Duodenal mucosa (tissue), 2 donors: Measurements from ENCODE around the gene HES7.

ENCODE experiments used
- H3K27ac ChIP-seq: one replicate; pipeline ENCODE4 v1.7.0; 2013; ENCODE audit warnings: low read depth, low read length
- H3K27me3 ChIP-seq, 2 donors: one replicate each; pipeline ENCODE4 v1.7.0; 2013; ENCODE audit warnings: low read length in 2 of 2, control low read depth in 1 of 2; ENCODE audit not compliant: insufficient read depth in 2 of 2, control insufficient read depth in 1 of 2
- H3K36me3 ChIP-seq, 2 donors: one replicate each; pipeline ENCODE4 v1.7.0; 2013; ENCODE audit warnings: low read length in 2 of 2, control low read depth in 1 of 2; ENCODE audit not compliant: insufficient read depth in 2 of 2, control insufficient read depth in 1 of 2
- H3K4me1 ChIP-seq, 2 donors: one replicate each; pipeline ENCODE4 v1.7.0; 2013; ENCODE audit warnings: low read length in 2 of 2, control low read depth in 1 of 2; ENCODE audit not compliant: insufficient read depth in 2 of 2, control insufficient read depth in 1 of 2
- H3K4me3 ChIP-seq, 2 donors: one replicate each; pipeline ENCODE4 v1.7.0; 2013; ENCODE audit warnings: low read length in 2 of 2, low read depth in 1 of 2
- H3K9ac ChIP-seq, 2 donors: one replicate each; pipeline ENCODE4 v1.7.0; 2013; ENCODE audit warnings: low read length in 2 of 2, low read depth in 1 of 2
- H3K9me3 ChIP-seq, 2 donors: one replicate each; pipeline ENCODE4 v1.7.0; 2013; ENCODE audit warnings: low read length in 2 of 2, control low read depth in 1 of 2; ENCODE audit not compliant: control insufficient read depth in 1 of 2

Gene HES7

DNA sequence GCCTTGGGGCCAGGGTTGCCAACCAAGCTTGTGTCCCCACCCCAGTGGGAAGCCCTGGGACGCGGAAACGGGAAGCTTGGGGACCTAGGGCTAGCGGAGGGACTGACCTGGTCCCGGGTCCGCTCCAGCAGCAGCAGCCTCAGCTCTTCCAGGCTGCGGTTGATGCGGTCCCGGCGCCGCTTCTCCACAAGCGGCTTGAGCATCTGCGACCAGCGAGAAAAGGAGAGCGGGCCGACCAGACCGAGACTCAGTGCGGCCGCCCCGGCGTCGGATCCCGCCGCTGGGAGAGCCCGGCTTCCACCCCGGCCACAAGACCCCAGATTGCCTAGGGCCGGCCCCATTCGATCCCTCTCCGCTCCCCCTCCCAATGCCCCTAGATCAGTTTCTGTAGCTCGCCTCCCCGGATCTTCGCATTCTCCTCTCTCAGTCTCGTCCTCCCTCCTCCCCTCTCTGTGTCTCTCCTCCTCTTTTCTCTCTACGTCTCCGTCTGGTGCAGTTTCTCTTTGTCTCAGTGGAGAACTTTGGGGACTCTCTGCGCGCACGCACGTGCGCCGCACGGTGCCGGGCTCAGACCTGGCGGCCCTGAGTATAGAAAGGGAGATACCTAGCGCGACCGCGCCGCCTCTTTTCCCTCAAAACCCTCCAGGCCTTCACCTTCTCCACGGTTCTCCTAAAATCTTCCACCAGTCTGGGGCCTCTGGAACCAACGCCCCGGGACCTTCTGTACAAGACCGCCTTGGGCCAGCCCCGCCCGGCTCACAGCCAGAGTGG is 797 bp downstream of the HES7 start:
- Histone ChIP-seq H3K36me3 (no peaks in the 10 kb centered on the region), H3K4me1 (peaks cover 60 to 74% of the 10 kb centered on the region in 2 donors), H3K27me3 (peaks cover 35 to 38% of the 10 kb centered on the region in 2 donors), H3K27ac (no peak overlapping the region), H3K9me3 (no peaks in the 10 kb centered on the region), H3K9ac (peak overlapping the region in 1 of 2 donors; percentile 38), H3K4me3 (peak overlapping the region; percentile 66 to 67)

DNA sequence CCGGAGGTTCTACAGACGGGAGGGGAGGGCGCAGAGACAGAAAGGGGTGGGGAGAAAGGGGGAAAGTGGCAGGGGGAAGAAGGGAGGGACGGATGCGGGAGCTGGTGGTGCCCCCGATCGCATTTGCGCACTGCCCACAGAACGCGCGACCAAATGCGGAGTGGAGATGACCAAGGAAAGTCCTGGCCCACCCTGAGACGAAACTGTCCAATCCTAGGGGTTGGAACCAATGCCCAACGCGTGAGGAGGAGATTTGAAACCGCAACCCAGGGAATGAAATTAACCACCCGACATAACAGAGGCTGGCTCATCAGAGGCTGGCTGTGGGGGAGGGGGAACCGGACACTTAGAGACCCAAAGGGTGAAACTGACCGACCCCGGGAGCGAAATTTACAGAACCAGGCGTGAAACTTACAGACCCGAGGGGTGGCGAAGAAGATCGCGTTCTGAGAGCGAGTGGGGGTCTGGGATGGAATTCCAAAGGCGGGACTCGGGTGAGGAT is 1.4 kb downstream of the HES7 start:
- no peaks in the 10 kb centered on the region for H3K9me3 ChIP-seq
- no peaks in the 10 kb centered on the region for H3K36me3 ChIP-seq
- H3K27me3 ChIP-seq: peaks cover 39 to 42% of the 10 kb centered on the region in 2 donors
- peak overlapping the region; percentile 66 to 67 for H3K4me3 ChIP-seq
- peak overlapping the region; percentile 19 to 38 for H3K9ac ChIP-seq
- H3K27ac ChIP-seq: no peak overlapping the region
- H3K4me1 ChIP-seq: peaks cover 66 to 81% of the 10 kb centered on the region in 2 donors

- Histone ChIP-seq H3K27ac (no peak overlapping the region), H3K9me3 (no peaks in the 10 kb centered on the region), H3K4me3 (peak overlapping the region; percentile 66 to 67), H3K4me1 (peaks cover 64 to 79% of the 10 kb centered on the region in 2 donors), H3K9ac (peak overlapping the region in 1 of 2 donors; percentile 19), H3K36me3 (no peaks in the 10 kb centered on the region), H3K27me3 (peaks cover 44 to 46% of the 10 kb centered on the region in 2 donors)
Observed at GRCh38 chr17:8121681-8122421, 2.1 kb downstream of the HES7 start.

GRCh38 chr17:8121407-8121680 is 2.6 kb downstream of the HES7 start:
- Histone ChIP-seq H3K9me3 (no peaks in the 10 kb centered on the region), H3K9ac (peak overlapping the region; percentile 4 to 46), H3K36me3 (no peaks in the 10 kb centered on the region), H3K27ac (no peak overlapping the region), H3K4me3 (peak overlapping the region; percentile 66 to 68), H3K4me1 (peaks cover 62 to 79% of the 10 kb centered on the region in 2 donors), H3K27me3 (peaks cover 49 to 50% of the 10 kb centered on the region in 2 donors)

DNA sequence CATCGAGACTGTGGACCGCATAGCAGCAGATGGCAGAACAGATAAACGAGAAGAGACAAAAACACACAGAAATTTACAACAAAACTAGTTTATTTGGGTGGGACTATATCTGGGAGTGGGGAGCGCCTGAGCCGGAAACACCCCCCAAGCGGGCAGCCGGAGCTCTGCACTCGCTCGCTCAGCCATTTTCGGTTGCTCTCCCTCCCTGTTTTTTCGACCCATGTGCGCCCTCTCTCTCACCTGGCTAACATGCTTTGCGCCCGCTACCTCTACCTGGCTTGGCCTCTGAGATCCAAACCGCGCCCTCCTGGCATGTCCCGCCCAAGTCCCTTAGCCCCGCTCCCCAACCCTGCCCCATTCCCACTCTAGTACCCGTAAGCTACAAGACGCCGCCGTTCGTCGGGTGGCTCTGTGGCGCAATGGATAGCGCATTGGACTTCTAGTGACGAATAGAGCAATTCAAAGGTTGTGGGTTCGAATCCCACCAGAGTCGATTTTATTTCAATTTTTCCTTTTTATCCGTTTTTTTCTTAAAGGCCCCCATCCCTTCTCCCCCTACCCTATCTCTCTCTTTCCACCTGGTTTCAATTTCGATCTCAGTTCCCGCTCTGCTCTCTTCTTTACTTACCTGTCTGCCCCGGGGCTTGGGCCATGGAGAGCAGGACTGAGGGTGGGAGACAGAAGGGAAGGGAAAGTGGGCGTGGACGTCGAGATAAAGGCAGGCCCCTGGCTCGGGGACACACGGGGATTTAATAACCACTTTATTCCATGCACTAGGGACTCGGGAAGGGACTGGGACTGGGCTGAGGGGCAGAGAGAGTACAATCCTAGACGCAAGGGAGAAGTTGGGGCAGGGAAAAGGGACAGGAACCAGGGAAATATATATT is 3.1 kb downstream of the HES7 start:
- H3K36me3 ChIP-seq: no peaks in the 10 kb centered on the region
- peaks cover 55 to 56% of the 10 kb centered on the region in 2 donors for H3K27me3 ChIP-seq
- H3K27ac ChIP-seq: no peak overlapping the region
- peak overlapping the region; percentile 63 to 68 for H3K4me3 ChIP-seq
- peak overlapping the region; percentile 4 to 46 for H3K9ac ChIP-seq
- H3K4me1 ChIP-seq: peaks cover 58 to 74% of the 10 kb centered on the region in 2 donors
- H3K9me3 ChIP-seq: no peaks in the 10 kb centered on the region

DNA sequence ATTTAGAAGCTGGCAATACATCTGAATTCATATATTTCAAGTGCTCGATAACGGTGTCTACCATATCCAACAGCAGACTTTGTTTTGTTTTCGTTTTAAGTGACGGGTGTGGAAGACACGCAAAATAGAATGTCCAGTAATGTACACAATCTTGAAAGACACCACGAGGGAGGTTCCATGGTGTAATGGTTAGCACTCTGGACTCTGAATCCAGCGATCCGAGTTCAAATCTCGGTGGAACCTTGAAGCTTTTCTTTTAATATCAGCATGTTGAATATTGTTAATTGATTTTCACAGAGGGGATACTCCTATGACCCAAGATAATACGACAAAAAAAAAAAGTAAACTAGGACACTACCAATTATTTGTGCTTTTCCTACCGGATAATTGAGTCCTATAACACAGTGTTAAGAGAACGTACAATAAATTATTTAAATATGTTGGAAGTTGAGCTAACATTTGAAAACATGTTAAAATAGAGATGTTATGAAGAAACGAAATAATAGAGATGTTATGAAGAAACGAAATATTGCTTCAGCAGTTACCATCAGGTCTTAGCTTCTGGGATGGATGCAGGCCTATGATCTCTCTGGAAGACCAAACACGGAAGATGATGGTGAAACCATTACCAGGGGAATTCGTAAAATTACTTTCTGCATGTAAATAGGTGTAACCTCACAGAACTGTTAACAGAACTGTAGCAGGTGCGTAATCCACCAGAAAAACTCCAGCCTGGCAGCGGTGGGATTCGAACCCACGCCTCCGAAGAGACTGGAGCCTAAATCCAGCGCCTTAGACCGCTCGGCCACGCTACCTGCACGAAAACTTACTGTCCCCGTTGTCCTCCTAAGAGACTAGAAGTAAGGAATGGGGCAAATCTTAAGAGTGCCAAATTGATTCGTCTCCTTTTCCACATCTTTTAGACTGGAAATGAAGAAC is 4.1 kb downstream of the HES7 start:
- Histone ChIP-seq H3K9ac (no peak overlapping the region), H3K9me3 (no peaks in the 10 kb centered on the region), H3K36me3 (no peaks in the 10 kb centered on the region), H3K27me3 (peaks cover 59% of the 10 kb centered on the region in 2 donors), H3K27ac (no peak overlapping the region), H3K4me3 (peak overlapping the region; percentile 80 to 82), H3K4me1 (peaks cover 52 to 65% of the 10 kb centered on the region in 2 donors)

DNA sequence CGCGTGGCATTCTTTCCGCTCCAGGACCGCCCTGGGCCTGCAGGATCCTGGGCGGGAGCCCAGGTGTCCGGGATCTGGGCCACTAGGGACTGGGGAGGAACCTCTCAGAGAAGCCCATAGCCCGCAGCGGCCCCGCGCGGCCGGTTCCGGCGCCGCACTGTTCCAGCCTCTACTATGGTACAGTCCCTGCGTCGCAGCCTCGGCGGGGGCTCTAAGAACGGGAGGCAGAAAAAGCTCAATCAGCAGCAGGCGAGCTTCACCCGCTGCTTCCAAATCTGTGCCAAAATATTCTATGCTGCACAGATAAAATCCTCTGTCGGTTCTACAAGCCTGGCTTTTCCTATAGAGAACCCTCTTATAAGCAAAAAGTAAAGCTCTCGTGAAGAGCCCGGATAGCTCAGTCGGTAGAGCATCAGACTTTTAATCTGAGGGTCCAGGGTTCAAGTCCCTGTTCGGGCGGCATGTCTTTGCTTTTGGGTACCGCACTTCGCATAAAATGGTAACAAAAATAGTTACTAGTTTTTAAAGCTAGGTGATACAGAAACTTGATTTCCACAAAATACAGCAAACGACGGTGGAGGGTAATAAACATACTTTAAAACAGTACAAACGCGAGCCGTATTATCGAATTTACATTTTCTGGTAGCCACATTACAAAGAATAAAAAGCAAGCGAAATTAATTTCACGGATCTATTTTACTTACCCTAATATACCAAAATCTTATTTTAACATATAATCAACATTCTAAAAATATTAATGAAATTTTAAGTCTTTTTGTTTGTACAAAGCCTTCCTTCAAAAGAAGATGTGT is 4.9 kb downstream of the HES7 start:
- H3K9me3 ChIP-seq: no peaks in the 10 kb centered on the region
- no peaks in the 10 kb centered on the region for H3K36me3 ChIP-seq
- peak overlapping the region; percentile 80 to 82 for H3K4me3 ChIP-seq
- H3K27ac ChIP-seq: no peak overlapping the region
- peaks cover 43 to 57% of the 10 kb centered on the region in 2 donors for H3K4me1 ChIP-seq
- H3K9ac ChIP-seq: peak overlapping the region; percentile 63 to 89
- peaks cover 59% of the 10 kb centered on the region in 2 donors for H3K27me3 ChIP-seq

DNA sequence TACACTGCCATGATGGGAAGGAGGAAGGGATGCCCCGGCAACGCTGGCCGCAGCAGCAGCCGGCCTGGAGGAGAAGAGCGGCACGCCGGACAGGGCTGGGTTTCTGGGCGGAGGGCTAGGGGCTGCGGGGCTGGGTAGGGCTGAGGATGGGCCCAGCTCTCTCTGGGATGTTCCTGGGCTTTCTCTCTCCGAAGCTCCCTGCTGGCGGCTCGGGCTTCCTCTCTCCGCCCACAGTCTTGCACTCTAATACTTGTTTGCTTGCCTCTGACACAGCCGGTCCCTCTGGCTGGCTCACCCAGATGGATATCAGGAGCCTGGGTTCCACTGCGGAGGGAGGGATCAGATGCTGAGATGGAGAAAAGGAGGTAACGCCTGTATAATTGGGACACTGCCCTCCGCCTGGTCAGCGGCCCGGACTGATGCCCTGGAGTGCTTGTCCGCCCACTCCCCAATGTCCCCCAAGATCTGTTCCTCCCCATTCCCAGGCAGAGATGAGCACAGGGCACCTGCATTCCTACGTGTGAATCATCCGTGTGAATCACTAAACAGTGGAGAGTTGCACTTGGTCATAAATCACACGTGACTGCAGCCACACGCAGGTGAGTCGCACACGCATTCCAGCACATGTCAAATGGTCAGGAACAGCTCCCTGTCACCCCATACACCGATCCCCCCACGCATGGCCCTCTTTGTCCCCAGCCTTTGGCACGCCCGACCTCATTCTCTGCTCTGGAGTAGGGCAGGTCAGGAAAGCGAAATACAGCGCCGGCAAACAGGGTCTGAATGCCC is 5.7 kb downstream of the HES7 start, which contains the start of gene ALOXE3:
ALOXE3 (minus strand) TSS at position 535 of the 789 bp plus-strand sequence; CDS start at position 11, 524 bp downstream.
- Histone ChIP-seq H3K27me3 (peaks cover 53% of the 10 kb centered on the region in 2 donors), H3K9me3 (no peaks in the 10 kb centered on the region), H3K36me3 (no peaks in the 10 kb centered on the region), H3K9ac (peak within 1 kb of the TSS; percentile 63 to 89), H3K4me3 (peak within 1 kb of the TSS; percentile 80 to 82), H3K27ac (no peak within 1 kb of the TSS), H3K4me1 (peaks cover 35 to 49% of the 10 kb centered on the region in 2 donors)
